Measurements from ENCODE around the gene DNAJB5.

Gene DNAJB5

GRCh38 chr9:35042891-35043545, 53.5 kb downstream of the DNAJB5 start:
- Mint-ChIP-seq H3K27ac (peak overlapping the region in 1 of 3 experiments; percentile 39), H3K4me1 (no peaks in the 10 kb centered on the region), H3K36me3 (ENCODE audit: low read depth) (peaks cover 37% of the 10 kb centered on the region), H3K27me3 (ENCODE audit: low read depth) (no peaks in the 10 kb centered on the region), H3K4me3 (no peak overlapping the region), H3K9me3 (no peaks in the 10 kb centered on the region)
- TF ChIP-seq, protein P1, sequence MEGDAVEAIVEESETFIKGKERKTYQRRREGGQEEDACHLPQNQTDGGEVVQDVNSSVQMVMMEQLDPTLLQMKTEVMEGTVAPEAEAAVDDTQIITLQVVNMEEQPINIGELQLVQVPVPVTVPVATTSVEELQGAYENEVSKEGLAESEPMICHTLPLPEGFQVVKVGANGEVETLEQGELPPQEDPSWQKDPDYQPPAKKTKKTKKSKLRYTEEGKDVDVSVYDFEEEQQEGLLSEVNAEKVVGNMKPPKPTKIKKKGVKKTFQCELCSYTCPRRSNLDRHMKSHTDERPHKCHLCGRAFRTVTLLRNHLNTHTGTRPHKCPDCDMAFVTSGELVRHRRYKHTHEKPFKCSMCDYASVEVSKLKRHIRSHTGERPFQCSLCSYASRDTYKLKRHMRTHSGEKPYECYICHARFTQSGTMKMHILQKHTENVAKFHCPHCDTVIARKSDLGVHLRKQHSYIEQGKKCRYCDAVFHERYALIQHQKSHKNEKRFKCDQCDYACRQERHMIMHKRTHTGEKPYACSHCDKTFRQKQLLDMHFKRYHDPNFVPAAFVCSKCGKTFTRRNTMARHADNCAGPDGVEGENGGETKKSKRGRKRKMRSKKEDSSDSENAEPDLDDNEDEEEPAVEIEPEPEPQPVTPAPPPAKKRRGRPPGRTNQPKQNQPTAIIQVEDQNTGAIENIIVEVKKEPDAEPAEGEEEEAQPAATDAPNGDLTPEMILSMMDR (IDR thresholded peaks at IDR 0.05; ENCODE audit: unreplicated experiment in 3 of 3) = no peak

DNA sequence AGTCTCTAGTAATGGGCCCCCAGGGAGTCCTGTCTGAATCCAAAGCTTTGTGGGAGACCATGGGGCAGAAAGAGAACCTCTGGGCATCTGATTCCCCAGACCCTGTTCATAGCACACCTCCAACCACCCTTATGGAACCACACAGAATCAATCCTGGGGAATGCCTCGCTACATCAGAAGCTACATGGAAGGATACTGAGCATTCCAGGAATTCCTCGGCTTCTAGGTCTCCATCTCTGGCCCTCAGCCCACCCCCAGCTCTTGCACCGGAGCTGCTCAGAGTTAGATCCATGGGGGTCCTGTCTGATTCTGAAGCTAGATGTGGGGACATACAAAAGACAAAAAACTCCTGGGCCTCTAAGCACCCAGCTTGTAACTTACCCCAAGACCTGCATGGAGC, 54.5 kb downstream of the DNAJB5 start:
- Mint-ChIP-seq H3K27ac (no peak overlapping the region), H3K36me3 (ENCODE audit: low read depth) (peaks cover 48% of the 10 kb centered on the region), H3K27me3 (ENCODE audit: low read depth) (no peaks in the 10 kb centered on the region), H3K4me1 (no peaks in the 10 kb centered on the region), H3K4me3 (no peak overlapping the region), H3K9me3 (no peaks in the 10 kb centered on the region)
- TF ChIP-seq, protein P1 (IDR thresholded peaks at IDR 0.05; ENCODE audit: unreplicated experiment in 3 of 3) = no peak
